KOPT-K1 (cell line): ENCODE results near the gene CNN3.

ENCODE experiments used
- H3K27ac ChIP-seq: fragments of 200-600 bp; sonication (generic); 2 replicates; pipeline ENCODE4 v1.5.1; 2016; ENCODE audit warnings: antibody characterized with exemption, mild to moderate bottlenecking, low read depth, low read length; ENCODE audit not compliant: poor library complexity, severe bottlenecking
- H3K36me3 ChIP-seq: fragments of 200-600 bp; sonication (generic); 2 replicates; pipeline ENCODE4 v1.5.1; 2017; ENCODE audit warnings: antibody characterized with exemption, mild to moderate bottlenecking, low read length, moderate library complexity; ENCODE audit not compliant: insufficient read depth
- H3K9me3 ChIP-seq: fragments of 200-600 bp; sonication (generic); 2 replicates; pipeline ENCODE4 v1.5.1; 2017; ENCODE audit warnings: antibody characterized with exemption, low read length, mild to moderate bottlenecking; ENCODE audit not compliant: insufficient read depth, poor library complexity, severe bottlenecking

Gene CNN3

GRCh38 chr1:94920061-94920460, 6.8 kb downstream of the CNN3 start:
- Histone ChIP-seq H3K36me3 (no peaks in the 10 kb centered on the region), H3K9me3 (no peaks in the 10 kb centered on the region), H3K27ac (no peak overlapping the region)

DNA sequence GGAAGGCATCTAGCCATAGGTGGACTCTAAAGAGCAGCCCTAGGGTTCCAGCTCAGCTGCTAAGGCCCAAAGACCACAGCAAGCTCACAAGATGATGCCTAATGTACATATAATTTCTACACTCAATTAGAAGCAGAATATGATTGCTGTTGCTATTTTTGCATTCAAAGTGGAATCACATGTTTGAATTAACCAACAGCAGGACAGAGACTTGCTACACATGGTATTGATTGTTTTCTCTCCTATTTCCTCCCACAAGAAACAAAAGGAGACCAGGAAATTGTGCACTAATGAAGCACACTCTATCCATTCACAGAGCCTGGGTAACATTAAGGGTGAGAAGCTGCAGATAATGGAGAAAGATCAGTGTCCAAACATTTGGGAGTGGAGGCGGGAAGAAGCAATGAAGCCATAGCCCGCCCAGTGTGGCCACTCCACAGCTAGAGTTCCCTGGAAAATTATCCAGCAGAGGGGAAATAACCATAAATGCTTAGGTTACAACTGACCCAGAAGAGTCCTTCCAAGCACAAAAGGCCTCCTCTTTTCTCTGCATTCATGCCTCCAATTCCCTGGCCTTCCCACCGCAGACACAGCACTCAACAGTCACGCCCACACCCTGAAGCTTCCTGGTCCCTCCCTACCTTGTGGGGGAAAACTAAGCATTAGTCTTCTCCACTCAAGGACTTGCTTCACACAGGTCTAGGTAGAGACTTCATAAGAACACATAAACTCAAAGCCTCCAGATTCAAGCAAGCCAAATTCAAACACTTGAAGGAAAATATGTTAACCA, 7.5 kb downstream of the CNN3 start:
- H3K9me3 ChIP-seq: no peaks in the 10 kb centered on the region
- no peak overlapping the region for H3K27ac ChIP-seq
- no peaks in the 10 kb centered on the region for H3K36me3 ChIP-seq

DNA sequence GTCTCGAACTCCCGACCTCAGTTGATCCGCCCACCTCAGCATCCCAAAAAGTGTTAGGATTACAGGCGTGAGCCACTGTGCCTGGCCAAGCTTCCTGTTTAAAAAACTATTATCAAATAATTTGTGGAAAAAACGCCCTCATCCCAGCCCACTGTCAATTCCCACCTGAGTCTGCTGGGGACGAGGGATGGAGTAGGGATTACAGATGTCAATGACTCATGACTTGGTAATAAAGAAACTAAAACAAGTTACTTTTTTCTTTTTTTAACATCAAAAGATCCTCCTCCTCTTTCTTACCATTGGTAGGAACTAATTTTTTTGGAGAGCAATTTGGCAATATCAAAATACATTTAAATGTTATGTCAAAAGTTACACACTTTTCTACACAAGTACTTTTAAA, 9.7 kb downstream of the CNN3 start:
- Histone ChIP-seq H3K9me3 (no peaks in the 10 kb centered on the region), H3K27ac (no peak overlapping the region), H3K36me3 (no peaks in the 10 kb centered on the region)

DNA sequence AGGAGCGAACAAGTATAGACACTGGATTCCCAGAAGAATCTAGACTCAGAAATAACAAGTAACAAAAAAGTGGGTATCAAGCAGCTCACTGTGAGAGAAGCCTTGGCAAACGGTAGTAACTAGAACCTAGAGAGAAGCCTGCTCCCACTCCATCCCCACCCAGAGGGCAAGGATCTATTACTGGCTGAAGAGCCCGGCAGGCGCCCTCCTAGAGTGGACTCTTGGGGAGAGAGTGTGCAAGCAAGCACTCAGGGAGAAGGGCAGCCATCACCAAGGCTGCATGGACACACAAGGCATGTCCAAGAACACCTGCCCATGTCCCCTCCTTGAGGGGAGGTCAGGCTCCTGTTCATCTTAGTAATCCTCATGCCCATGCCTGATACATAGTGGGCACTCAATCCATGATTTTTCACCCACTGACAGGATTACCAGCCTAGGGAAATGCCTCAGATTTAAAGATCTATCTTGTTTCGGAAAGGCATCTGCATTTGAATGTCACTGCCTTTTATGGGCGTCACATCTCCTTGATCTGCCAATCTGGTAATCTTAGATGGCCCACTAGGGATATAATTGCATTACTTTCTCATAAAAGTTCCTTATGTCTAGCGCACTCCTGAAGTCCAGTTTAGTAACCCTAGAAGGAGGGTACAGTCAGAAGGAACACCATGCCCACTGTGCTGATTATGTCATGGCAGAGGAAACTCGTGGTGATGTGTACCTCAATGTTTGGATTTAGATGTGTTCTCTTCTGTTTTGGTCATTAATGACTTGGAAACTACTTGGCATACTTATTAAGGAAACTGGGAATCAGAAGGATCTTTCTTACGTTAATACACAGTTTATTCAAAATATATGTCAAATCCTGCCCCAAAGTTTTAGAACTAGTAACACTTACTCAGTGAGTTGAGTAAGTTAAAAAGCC, 14.4 kb downstream of the CNN3 start:
- Histone ChIP-seq H3K36me3 (no peaks in the 10 kb centered on the region), H3K9me3 (no peaks in the 10 kb centered on the region), H3K27ac (no peak overlapping the region)

DNA sequence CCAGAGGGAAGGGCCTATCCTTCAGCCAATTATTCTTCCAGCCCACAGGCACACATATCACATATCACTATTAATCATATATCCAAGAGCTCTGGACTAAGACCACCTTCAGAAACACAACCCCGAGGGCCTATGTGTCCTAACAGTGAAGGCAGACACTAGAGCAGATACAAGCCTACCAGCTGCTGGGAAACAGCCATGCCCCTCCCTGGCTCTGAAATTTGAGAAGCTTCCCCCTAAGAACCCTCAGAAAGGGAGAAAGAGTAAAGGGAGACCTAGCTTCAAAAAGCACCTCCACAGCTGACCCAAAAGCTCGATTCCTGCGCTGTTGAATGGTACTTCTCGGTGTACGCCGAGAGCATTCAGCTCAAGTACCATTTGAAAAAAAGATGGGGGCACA, 17.4 kb downstream of the CNN3 start:
- no peak overlapping the region for H3K27ac ChIP-seq
- no peaks in the 10 kb centered on the region for H3K9me3 ChIP-seq
- H3K36me3 ChIP-seq: no peaks in the 10 kb centered on the region

DNA sequence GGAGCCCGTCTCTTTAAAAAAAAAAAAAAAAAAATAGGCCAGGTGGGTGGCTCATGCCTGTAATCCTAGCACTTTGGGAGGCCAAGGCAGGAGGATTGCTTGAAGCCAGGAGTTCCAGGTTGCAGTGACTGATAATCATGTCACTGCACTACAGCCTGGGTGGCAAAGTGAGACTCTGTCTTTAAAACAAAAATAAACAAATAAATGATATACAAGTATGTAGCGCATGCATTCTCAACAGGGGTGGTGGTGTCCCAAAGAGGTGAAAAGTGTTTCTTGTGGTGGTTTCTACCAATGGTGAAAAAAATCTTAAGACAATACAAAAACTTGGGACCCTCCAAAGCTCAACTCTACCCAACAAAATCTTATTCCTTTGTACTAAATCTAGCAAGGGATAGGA, 17.9 kb downstream of the CNN3 start:
- no peaks in the 10 kb centered on the region for H3K9me3 ChIP-seq
- no peak overlapping the region for H3K27ac ChIP-seq
- no peaks in the 10 kb centered on the region for H3K36me3 ChIP-seq

- no peaks in the 10 kb centered on the region for H3K9me3 ChIP-seq
- no peaks in the 10 kb centered on the region for H3K36me3 ChIP-seq
- no peak overlapping the region for H3K27ac ChIP-seq
These were observed 18.7 kb downstream of the CNN3 start for GRCh38 chr1:94908190-94908589.

GRCh38 chr1:94907136-94907535, 19.8 kb downstream of the CNN3 start:
- Histone ChIP-seq H3K27ac (no peak overlapping the region), H3K9me3 (no peaks in the 10 kb centered on the region), H3K36me3 (no peaks in the 10 kb centered on the region; the same call in 1 of the 2 replicates)

GRCh38 chr1:94906382-94906781, 20.5 kb downstream of the CNN3 start:
- H3K9me3 ChIP-seq: no peaks in the 10 kb centered on the region
- H3K36me3 ChIP-seq: no peaks in the 10 kb centered on the region; the same call in 1 of the 2 replicates
- H3K27ac ChIP-seq: no peak overlapping the region

DNA sequence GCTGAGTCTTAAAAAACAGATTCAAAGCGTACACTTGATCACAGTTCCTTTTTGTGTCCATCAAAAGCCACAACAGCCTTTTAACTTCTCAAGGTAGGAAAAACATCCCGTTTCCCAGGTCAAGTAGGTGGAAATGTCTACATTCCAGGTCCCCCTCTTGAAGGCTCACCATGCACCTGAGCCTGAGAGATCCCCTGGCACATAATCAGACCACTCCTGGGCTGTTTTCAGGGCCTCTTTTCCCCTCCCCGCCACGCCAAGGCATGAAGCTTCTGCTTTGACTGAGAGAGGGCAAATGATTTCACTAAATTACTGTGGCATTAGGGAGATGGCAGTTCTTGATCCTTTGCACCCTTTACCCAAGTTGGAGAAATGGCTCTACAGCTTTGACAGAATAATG, 21.7 kb downstream of the CNN3 start:
- Histone ChIP-seq H3K36me3 (no peaks in the 10 kb centered on the region; the same call in 1 of the 2 replicates), H3K9me3 (no peaks in the 10 kb centered on the region), H3K27ac (no peak overlapping the region)

- Histone ChIP-seq H3K36me3 (peaks cover 11% of the 10 kb centered on the region), H3K27ac (no peak overlapping the region), H3K9me3 (no peaks in the 10 kb centered on the region)
These were observed 23.5 kb downstream of the CNN3 start for GRCh38 chr1:94903280-94904009.

DNA sequence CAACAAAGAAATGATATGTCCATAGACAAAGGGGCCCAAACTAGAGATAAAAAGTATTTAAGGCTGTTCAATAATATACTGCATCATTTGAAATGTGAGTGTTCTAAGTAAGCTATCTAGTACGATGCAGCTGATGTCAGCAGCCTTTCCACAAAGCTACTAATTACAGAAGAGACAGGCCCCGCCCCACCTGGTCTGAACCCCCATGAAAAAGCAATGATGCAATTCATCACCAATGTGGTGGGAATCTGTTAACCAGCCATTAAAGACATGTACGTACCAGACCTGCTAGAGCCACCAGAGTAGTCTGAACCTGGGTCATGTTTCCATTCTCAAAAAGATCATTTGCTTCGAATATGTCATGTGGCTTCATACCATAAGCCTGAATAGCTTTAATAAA, 25.1 kb downstream of the CNN3 start:
- peaks cover 20% of the 10 kb centered on the region for H3K36me3 ChIP-seq
- H3K27ac ChIP-seq: no peak overlapping the region
- no peaks in the 10 kb centered on the region for H3K9me3 ChIP-seq

DNA sequence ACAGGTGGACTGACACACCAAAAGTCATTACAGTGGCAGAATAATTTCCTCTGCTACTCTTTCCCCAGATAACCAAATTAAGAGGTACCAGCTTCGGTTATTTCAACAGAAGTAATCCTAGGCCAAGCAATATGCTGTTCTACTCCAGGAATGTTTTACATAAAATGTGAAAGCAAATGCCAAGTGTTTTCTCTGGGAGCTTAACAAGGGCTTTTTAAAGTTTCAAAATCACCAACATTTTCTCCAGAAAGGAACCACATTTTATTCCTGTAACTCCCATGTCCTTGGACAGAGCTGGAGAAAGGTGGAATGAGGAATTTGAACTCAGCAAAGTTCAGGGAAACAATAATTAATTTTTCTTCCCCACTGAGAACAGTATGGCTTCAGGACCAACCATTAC, 27.2 kb downstream of the CNN3 start:
- Histone ChIP-seq H3K27ac (no peak overlapping the region), H3K36me3 (peaks cover 35% of the 10 kb centered on the region), H3K9me3 (no peaks in the 10 kb centered on the region)

DNA sequence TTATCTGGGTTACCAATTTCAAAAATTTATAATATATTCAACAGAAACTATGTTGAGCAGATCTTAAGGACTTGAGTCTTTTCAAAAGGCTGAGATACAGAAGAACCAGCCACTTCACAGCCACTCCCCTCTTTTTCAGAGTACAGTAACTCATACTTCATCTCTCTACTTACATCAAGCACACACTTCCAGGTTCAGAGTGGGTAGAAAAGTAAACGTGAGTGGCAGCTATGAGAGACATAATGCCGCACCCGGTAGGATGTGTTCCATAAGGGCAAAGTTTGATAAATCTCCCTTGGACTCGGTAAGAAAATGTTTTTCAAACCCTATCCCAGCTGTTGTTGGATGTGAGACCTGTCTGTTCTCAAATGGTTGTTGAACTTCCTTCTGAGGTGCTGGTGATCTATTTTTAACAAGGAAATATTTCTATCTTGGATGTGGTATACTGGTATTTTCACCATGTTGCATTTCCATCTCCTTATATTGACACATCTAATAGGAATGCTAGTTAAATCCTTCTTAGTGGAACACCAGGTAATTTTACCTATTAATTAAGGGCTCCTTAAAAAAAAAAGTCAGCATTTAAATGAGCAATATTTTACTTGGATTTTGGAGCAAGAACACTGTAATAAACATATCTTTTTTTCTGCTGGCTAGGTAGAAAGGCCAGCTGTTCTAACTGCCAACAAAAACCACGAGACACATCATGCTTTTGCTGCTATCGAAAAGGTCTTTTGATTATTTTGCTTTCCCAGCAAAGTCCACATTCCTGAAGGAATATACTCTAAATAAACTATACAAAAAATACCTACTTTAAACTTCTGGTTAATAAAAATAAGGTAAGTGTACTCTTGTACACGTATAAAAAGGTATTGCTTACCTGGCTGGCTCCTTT, 28.2 kb downstream of the CNN3 start:
- Histone ChIP-seq H3K36me3 (peaks cover 35% of the 10 kb centered on the region), H3K27ac (no peak overlapping the region), H3K9me3 (no peaks in the 10 kb centered on the region)
